ENCODE measurements around the gene PPIF.
"Not testable (repeated sequence)": the region's sequence is repeated elsewhere in the genome, so short reads cannot be mapped to it uniquely, and the experiment has no call there.

GRCh38 chr10:79337783-79338469, 9.3 kb upstream of the PPIF start:
- not testable (repeated sequence) for TF ChIP-seq CTCF (IDR thresholded peaks at IDR 0.05; ENCODE audit: low read depth, low read length, poor library complexity, severe bottlenecking); EZH2phosphoT487 (IDR thresholded peaks at IDR 0.05; ENCODE audit: borderline replicate concordance, low read length)
